ENCODE results near the gene TAF7L. TPM values are rescaled to one million over a fixed set of nuclear protein-coding genes. Genes with fewer than 3 reads are reported as not detected.
"Not testable (repeated sequence)": the region's sequence is repeated elsewhere in the genome, so short reads cannot be mapped to it uniquely, and the experiment has no call there.

The TAF7L gene, protein sequence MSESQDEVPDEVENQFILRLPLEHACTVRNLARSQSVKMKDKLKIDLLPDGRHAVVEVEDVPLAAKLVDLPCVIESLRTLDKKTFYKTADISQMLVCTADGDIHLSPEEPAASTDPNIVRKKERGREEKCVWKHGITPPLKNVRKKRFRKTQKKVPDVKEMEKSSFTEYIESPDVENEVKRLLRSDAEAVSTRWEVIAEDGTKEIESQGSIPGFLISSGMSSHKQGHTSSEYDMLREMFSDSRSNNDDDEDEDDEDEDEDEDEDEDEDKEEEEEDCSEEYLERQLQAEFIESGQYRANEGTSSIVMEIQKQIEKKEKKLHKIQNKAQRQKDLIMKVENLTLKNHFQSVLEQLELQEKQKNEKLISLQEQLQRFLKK
- total RNA-seq: under 1 TPM in 1 of 2 experiments, not detected in 1; 0.08 TPM

DNA sequence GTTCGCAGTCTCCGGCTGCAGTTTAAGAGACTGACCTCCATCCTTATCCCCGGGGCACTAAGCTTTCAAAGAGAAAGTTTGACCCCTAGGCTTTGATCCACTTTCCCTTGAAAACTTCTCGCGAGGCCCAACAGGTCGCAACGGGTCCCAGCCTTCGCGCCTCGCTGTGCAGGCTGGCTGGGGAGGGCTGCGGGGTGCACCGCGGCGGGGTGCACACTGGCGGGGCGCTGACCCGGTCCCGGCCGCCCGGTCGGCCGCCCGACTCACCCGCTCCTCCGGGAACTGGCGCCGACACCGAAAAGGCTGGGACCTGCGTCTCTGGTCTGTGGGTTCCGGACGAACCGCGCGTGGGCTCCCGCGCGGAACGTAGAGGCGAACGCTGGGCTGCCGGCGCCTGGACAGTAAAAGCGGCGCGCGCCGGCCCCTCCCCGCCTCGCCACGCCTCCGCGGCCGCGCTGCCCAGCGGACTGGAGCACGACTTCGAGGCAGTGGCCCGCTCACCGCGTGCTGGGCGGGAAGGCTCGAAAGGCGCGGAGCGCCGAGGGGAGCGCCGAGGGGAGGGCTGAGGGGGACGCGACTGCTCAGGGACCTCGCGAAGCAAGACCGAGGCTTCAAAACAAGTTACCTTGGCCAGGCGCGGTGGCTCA lies at the start of gene TAF7L:
Gene TAF7L, minus strand, starts transcription at position 378 of the 647 bp plus-strand sequence. CDS start 3,791 bp downstream, outside the sequence.
- POLR2A ChIA-PET: no interaction called here
- CTCF ChIA-PET: no interaction called here

DNA sequence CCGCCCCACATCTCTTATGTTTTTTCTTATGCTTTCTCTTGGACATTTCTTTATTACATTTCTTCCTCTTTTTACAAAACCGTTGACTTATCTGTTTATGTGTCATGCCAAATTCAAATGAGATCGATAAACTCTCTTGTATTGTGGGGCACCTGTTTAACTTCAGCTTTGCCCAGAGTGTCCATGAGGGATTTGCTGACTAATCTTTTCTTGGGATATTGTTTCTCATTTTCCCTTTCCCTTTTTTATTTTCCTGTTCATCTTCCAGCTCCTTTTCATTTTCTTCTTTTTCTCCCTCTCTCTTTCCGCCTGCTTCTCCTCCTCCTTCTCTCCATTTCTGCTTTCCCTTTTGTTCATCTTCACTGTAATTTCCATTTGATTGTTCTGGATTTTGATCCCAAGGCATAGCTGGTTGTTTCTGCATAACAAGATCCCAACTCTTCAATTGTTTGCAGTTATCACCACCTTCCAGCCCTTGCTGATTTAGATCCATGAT lies 46.7 kb upstream of the TAF7L start:
- CTCF ChIA-PET: no interaction called here
- POLR2A ChIA-PET: no interaction called here

DNA sequence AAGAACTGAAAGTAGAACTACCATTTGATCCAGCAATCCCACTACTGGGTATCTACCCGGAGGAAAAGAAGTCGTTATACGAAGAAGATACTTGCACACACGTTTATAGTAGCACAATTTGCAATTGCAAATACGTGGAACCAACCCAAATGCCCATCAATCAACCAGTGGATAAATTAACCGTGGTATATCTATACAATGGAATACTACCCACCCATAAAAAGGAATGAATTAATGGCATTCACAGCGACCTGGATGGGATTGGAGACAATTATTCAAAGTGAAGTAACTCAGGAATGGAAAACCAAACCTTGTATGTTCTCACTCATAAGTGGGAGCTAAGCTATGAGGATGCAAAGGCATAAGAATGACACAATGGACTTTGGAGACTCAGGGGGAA lies 43.2 kb upstream of the TAF7L start:
- POLR2A ChIA-PET: not testable (repeated sequence)

DNA sequence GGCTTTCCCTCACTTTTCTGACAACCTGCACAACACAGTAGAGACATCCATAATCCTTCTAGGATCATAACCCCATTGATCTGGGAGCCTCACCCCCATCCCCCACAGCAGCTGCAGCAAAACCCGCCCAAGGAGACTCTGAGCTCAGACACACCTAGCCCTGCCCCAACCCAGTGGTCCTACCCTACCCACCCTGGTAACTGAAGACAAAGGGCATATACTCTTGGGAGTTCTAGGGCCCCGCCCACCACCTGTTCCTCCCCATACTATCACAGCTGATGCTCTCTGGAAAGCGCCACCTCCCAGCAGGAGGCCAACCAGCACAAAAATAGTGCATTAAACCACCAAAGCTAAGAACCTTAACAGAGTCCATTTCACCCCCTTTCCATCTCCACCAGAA lies 35.5 kb upstream of the TAF7L start:
- POLR2A ChIA-PET, CTCF ChIA-PET: not testable (repeated sequence)

More for the DNA sequence above, 43.2 kb upstream of the TAF7L start:
- CTCF ChIA-PET: not testable (repeated sequence)

DNA sequence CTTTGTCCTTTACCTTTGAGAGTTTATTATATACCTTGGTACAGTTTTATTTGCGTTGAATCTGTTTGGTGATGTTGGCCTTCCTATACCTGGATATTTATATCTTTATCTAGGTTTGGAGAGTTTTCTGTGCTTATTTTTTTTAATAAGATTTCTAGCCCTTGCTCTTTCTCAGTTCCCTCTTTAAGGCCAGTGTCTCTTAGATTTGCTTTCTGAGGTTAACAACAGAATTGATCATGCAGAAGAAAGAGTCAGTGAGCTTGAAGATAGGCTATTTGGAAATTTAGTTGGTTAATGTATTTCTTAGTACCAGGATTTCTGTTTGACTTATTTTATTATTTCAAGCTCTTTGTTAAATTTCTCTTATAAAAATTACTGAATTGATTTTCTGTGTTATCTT lies 12.7 kb upstream of the TAF7L start:
- ChIA-PET CTCF (no interaction called here), POLR2A (interaction anchor here (0.6 kb wide), 1 partner anchor 126 kb away, joined by 3 read pairs; no protein-coding TSS in a partner anchor)

DNA sequence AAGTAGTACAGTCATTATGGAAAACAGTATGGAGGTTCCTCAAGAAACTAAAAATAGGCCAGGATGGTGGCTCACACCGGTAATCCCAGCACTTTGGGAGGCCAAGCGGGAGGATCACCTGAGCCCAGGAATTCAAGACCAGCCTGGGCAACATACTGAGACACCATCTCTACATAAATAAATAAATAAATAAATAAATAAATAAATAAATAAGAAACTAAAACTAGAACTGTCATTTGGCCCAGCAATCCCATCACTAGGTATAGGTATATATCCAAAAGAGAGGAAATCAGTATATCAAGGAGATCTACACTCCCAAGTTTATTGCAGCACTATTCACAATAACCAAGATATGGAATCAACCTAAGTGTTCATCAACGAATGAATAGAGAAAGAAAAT lies 4.5 kb upstream of the TAF7L start:
- CTCF ChIA-PET, POLR2A ChIA-PET: not testable (repeated sequence)

DNA sequence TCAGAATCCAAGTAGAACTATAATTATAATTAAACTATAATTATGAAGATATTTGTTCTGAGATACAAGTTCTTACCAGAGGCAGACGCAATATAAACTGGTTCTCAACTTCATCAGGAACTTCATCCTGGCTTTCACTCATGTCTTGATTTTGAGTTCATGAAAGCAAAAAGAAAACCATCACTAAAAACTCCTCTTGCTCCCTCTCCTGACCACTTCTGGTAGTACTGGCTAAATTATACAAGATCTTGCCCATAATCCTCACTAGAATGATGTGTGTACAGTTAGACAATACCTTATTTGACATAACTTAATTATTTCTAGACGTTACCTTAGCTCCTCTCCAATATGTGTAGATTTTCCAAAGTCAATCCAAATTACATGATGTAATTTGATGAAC lies 3.7 kb downstream of the TAF7L start:
- POLR2A ChIA-PET: interaction anchor here (0.6 kb wide), 1 partner anchor 645 kb away, joined by 10 read pairs; the partner anchor contains the start of gene ZMAT1
- CTCF ChIA-PET: no interaction called here

DNA sequence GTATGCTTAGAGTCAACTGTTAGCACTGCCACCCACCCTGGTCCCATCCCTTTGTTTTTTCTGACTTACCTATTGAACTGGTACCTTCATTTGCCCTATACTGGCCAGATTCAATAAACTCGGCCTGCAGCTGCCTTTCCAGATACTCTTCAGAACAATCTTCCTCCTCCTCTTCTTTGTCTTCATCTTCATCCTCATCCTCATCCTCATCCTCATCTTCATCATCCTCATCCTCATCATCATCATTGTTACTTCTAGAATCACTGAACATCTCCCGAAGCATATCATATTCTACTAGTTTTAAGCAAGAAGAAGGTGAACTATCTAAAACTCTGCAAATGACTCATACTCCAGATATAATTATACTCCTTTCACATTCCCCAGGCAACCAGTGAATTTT lies 14.9 kb downstream of the TAF7L start:
- POLR2A ChIA-PET: no interaction called here
- CTCF ChIA-PET: no interaction called here

DNA sequence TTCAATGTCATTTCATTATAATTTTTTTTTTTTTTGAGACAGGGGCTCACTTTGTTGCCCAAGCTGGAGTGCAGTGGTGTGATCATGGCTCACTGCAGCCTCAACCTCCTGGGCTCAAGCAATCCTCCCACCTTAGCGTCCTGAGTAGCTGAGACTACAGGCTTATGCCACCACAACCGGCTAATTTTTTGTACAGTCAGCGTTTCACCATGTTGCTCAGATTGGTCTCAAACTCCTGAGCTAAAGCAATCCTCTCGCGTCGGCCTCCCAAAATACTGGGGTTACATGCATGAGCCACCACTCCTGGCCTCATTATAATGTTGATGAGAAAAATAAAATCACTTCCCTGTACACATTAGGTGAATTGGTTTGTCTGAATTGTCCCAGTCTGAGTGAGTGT lies 16.9 kb downstream of the TAF7L start:
- ChIA-PET POLR2A (no interaction called here), CTCF (no interaction called here)

DNA sequence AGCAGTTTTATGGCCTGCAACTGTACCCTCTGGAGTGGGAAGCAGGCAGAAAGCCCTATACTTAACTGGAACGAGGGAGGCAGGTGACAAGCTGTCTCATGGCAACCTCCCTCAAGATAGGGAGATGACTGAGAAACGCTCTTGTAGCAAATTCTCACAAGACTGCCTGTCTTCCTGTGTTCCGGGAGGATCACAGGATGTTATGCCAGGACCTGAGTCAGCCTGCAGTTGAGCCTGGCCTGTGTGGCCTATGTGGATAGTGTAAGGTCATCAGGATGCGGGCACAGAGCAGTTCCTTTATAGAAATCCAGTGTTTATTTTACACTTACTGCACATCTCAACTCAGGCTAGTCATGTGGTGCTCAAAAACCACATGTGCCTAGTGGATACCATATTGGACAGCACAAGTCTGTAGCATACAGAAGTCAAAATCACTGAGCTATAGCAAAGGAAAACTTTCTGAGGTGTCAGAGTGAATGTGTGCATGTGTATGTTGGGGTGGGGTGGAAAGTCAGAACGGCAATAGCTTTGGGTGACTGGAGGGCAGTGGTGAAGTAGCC lies 25.2 kb downstream of the TAF7L start:
- ChIA-PET CTCF (no interaction called here), POLR2A (no interaction called here)

DNA sequence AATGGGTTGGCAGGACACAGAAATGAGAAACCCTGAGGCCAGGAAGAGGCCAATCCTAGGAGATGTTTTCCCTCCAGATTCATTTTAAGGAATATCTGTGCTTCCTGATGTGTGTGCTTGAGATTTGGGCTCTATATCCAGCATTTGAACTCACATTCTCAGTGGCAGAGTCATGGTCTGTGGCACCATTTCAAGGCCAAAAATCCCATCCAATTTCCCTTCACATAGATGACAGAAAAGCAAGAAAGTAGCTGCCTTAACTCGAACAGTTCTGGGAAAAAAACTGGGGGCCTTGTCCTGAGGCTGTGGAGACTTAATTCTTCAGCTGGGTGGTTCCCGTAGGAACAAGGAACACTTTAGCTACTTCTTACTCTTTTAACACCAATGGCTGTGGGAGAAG lies 27.4 kb downstream of the TAF7L start:
- ChIA-PET CTCF (no interaction called here), POLR2A (no interaction called here)

DNA sequence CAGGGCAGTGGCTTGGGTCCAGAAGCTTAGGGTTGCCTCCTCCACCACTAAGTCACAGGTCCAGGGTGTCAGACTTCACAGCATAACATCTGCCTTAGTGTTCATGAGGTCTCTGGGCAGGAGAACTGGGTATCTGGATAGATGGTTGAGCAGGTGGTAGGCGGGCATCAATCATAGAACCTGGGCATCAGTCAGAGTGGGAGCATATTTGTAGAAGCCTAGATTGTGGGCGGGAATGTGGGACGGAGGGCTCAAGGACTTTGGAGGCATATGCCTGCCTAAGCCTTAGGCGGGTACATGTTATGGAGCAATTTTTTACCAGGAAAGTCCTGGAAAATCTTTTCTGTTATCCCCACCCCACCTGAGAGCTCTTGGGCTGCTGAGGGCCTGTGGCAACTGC lies 28.5 kb downstream of the TAF7L start:
- CTCF ChIA-PET: no interaction called here
- POLR2A ChIA-PET: no interaction called here

DNA sequence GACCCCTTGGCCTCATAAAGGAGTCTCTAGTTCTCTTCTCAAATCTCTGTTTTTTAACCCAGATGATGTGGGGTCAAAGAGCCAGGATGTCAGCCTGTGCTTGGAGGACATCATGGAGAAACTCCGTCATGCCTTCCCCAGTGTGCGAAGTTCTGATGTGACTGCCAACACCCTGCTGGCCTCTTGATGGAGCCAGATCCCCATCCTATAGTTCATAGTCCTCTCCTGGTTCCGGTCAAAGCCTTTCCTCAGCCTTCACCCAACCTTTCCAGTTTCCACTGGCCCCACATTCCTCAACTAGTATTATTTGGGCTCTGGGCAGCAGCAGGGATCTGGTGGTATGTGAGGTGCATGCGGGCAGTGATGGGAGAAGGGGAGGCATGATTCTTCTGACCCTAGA lies 30.7 kb downstream of the TAF7L start:
- ChIA-PET CTCF (no interaction called here), POLR2A (no interaction called here)

DNA sequence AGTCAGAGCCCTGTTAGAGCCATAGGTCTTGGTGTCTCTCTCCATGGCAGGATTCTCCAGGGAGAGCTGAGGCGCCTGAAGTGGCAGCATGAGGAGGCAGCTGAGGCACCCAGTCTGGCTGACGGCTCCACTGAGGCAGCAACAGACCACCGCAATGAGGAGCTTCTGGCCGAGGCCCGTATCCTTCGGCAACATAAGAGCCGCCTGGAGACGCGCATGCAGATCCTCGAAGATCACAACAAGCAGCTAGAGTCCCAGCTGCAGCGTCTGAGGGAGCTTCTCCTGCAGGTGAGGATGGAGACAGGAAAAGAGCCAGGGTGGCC lies 32.9 kb downstream of the TAF7L start:
- ChIA-PET CTCF (no interaction called here), POLR2A (no interaction called here)

DNA sequence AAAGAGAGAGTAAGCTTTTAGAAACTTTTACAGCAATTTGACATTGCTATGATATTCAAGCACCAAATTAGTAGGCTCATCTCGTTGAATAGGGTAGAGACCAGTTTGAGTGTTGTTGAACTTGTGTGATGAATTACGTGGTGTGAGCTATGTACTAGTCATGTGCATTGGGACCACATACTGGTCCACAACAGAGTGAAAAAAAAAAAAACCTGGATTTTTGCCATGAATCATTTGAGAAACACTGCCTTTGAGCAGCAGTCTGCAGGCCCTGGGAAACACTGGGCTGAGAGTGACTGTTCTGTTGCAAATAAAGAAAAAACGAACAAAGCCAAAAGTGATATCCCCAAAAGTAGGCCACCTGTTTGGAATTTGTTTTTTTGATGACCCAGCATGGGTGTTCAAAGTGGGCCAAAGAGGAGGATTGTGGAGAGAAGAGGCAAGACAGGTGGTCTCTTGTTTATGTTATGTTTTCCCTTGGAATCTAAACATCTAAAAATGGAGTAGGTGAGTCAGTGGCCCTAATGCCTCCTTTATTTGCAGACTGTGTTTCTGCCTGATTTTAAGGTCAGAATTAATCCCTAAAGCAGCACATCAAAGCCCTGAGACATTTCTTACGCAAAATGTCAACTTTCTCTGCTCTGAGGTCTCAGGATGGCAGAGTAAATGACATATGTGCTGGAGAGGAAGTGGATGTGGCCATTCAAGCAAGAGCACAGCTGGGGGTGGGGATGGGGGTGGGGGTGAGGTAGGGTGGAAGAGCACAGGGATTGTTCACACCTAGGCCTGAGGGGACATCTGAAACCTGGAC lies 33.5 kb downstream of the TAF7L start:
- ChIA-PET POLR2A (no interaction called here), CTCF (no interaction called here)

DNA sequence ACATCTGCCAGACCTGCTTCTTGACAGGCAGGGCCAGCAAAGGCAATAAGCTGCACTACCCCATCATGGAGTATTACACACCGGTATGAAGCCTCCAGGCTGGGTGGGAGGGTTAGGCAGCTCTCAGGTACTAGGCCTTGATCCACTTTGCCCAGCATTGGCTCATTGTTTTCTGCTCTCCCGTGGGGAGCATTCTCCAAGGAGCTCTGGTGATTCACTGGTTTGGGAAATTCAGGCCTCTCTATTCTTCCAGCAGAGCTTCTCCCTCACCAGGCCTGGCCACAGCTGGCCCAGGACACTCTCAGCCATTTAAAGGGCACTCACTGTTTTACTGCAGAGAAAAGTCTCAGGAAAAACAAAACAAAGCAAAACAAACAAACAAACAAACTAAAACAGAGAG lies 38.5 kb downstream of the TAF7L start:
- POLR2A ChIA-PET: no interaction called here
- CTCF ChIA-PET: interaction anchor here (0.7 kb wide), 1 partner anchor 561 kb away, joined by 3 read pairs; no protein-coding TSS in a partner anchor

DNA sequence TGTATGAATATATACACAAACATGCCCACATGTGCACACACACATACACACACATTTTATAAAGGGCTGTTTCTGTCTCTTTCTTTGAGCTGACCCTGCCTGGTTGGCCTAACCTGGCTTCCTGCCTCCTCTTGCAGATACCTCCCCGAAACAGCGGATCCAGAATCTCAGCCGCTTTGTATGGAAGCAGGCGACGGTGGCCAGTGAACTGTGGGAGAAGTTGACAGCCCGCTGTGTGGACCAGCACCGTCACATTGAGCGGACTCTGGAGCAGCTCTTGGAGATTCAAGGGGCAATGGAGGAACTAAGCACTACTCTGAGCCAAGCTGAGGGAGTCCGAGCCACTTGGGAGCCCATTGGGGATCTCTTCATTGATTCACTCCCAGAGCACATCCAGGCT lies 49.6 kb downstream of the TAF7L start:
- ChIA-PET POLR2A (no interaction called here), CTCF (no interaction called here)

DNA sequence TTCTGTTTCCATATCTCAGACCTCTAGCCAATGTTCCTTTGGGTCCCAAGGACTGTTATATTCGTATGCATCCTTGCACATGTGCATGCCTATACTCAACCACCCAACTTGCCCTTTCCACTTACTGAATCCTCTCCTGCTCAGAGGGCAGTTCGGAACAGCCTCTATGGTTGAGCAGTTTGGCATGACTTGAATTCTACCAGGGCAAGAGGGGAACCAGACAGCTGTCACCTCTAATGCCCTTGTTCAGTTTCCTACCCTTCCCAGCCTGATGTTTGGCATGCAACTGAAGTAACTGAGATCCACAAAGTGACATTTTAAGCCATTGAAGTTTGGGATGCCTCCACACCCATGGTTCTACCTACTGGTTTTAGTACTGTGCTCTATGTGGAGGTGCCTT lies 54.1 kb downstream of the TAF7L start:
- ChIA-PET POLR2A (no interaction called here), CTCF (no interaction called here)

DNA sequence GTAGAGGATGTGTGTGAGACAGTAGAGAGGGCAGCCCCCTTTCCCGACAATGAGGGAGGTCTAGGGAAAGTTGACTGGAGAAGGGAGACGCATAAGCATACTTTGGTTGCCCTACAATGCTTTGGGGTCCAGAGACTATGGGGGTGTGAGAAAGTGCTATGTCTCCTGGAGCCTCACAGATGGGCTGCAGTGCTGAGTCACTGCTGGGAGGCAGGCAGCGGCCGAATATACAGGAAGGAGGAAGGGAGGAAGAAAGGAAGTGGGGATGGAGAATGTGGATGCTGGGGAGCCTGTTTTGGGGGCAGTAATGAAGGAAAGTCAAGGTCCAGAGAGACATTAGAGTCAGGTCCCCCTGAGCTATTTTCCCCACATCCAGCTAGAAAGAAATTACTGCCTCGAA lies 58.8 kb downstream of the TAF7L start:
- CTCF ChIA-PET: no interaction called here
- POLR2A ChIA-PET: no interaction called here

DNA sequence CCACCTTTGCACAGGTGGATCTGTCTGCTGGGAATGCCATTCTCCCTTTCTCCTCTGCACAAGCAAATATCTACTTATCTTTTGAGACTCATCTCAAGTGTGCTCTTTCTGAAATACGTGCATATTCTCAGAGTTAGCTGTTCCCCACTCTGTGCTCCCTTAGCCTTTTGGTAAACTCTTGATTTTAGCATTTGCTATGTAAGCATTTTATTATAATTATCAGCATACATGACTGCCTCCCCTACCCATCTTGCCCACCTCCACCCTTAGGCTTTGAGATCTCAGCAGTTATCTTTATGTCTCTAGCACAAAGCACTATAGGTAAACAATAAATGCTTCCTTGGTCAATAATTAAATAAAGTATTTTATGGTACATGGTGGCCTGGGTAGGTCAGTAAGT lies 60.1 kb downstream of the TAF7L start:
- ChIA-PET POLR2A (no interaction called here), CTCF (no interaction called here)

DNA sequence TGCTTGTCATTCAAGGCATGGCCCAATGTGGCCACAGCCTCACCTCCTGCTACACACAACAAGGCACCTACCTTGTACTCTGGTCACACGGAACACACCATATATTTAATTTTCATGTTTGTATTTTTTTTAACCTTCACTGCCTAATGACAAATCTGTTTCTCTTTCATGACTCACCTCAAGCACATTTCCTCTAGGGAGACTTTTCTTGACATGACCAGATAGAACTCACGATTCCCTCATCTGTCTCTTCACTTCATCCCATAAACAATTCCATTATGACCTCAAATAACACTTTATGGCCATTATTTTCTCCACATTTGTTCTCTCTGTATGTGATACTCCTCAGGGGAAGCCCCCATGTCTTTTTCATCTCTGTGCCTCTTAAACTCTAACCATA lies 60.5 kb downstream of the TAF7L start:
- CTCF ChIA-PET: no interaction called here
- POLR2A ChIA-PET: no interaction called here
